DOHH2 (cell line): ENCODE results near the gene NFATC3.
"Not testable (repeated sequence)": the region's sequence is repeated elsewhere in the genome, so short reads cannot be mapped to it uniquely, and the experiment has no call there.

Source experiments
- EZH2phosphoT487 ChIP-seq: fragments of 200-600 bp; sonication (generic); IDR thresholded peaks from 2 replicates; pipeline ENCODE4 v1.6.1; 2017; ENCODE audit warnings: borderline replicate concordance, mild to moderate bottlenecking, antibody characterized with exemption, low read length, moderate library complexity, mixed read lengths
- TF ChIP-seq, protein P1 (sequence below): fragments of 200-600 bp; sonication (generic); IDR thresholded peaks from one replicate; pipeline ENCODE4 v1.5.1; 2014; ENCODE audit warnings: antibody characterized with exemption, mild to moderate bottlenecking, low read depth, low read length; ENCODE audit not compliant: poor library complexity, severe bottlenecking

DNA sequence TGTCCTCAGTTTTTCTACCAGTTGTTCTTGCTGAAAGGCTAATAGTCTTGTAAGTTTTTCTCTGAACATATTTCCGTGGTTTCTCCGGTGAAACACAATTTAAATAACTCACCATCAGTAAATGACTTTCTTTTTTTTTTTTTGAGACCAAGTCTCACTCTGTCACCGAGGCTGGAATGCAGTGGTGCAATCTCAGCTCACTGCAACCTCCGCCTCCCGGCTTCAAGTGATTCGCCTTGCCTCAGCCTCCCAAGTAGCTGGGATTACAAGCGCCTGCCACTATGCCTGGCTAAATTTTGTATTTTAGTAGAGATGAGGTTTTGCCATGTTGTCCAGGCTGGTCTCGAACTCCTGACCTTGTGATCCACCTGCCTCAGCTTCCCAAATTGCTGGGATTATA, 29.8 kb downstream of the NFATC3 start:
- TF ChIP-seq, protein P1, sequence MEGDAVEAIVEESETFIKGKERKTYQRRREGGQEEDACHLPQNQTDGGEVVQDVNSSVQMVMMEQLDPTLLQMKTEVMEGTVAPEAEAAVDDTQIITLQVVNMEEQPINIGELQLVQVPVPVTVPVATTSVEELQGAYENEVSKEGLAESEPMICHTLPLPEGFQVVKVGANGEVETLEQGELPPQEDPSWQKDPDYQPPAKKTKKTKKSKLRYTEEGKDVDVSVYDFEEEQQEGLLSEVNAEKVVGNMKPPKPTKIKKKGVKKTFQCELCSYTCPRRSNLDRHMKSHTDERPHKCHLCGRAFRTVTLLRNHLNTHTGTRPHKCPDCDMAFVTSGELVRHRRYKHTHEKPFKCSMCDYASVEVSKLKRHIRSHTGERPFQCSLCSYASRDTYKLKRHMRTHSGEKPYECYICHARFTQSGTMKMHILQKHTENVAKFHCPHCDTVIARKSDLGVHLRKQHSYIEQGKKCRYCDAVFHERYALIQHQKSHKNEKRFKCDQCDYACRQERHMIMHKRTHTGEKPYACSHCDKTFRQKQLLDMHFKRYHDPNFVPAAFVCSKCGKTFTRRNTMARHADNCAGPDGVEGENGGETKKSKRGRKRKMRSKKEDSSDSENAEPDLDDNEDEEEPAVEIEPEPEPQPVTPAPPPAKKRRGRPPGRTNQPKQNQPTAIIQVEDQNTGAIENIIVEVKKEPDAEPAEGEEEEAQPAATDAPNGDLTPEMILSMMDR = not testable (repeated sequence)
- TF ChIP-seq EZH2phosphoT487 = not testable (repeated sequence)
